Keratinocyte (primary cell): Measurements from ENCODE around the gene CNTLN. TPM values are rescaled to one million over a fixed set of nuclear protein-coding genes. Genes with fewer than 3 reads are reported as not detected.
"Not testable (repeated sequence)": the region's sequence is repeated elsewhere in the genome, so short reads cannot be mapped to it uniquely, and the experiment has no call there.

Experiments used
- DNase-seq: peaks from one replicate; pipeline ENCODE4 v3.0.0-alpha.2; 2011; ENCODE audit warnings: low read depth, missing footprints, low spot score
- FAIRE-seq: peaks from 2 replicates; lab custom pipeline; 2011; peaks lifted over from hg19 to GRCh38; lab: Jason Lieb, UNC
- H2AFZ ChIP-seq: 2 replicates; pipeline ENCODE4 v1.6.0; 2012; ENCODE audit warnings: low read length, control low read depth, inconsistent platforms; ENCODE audit not compliant: control insufficient read depth
- H3K27ac ChIP-seq: 2 replicates; pipeline ENCODE4 v1.5.1; 2011; ENCODE audit warnings: low read length; ENCODE audit not compliant: control insufficient read depth, insufficient read depth
- H3K27me3 ChIP-seq: 3 replicates; pipeline ENCODE4 v1.6.0; 2011; ENCODE audit warnings: low read length; ENCODE audit not compliant: control insufficient read depth, insufficient read depth; ENCODE audit errors: extremely low read depth
- H3K36me3 ChIP-seq, 2 experiments: 2 replicates in 1 of 2; 3 replicates in 1 of 2; pipeline ENCODE4 v1.5.1; 2011; ENCODE audit warnings: low read length in 2 of 2, mild to moderate bottlenecking in 1 of 2; ENCODE audit not compliant: control insufficient read depth in 2 of 2, insufficient read depth in 2 of 2; ENCODE audit errors: extremely low read depth in 1 of 2
- H3K4me1 ChIP-seq: 3 replicates; pipeline ENCODE4 v1.5.1; 2011; ENCODE audit warnings: low read length; ENCODE audit not compliant: control insufficient read depth, insufficient read depth; ENCODE audit errors: extremely low read depth
- H3K4me2 ChIP-seq: 3 replicates; pipeline ENCODE4 v1.6.0; 2011; ENCODE audit warnings: low read depth, low read length; ENCODE audit not compliant: control insufficient read depth, insufficient read depth; ENCODE audit errors: extremely low read depth
- H3K4me3 ChIP-seq, 3 experiments: fragments of 200-600 bp in 1 of 3; sonication (generic) in 1 of 3; 2 replicates in 2 of 3; 3 replicates in 1 of 3; pipeline ENCODE4 v1.5.1; 2011 to 2016; ENCODE audit warnings: low read length in 3 of 3, mild to moderate bottlenecking in 3 of 3, control low read depth in 2 of 3, inconsistent platforms in 1 of 3, low read depth in 1 of 3, mixed read lengths in 1 of 3, mixed run types in 1 of 3, moderate library complexity in 1 of 3; ENCODE audit not compliant: control insufficient read depth in 2 of 3, insufficient read depth in 2 of 3; ENCODE audit errors: extremely low read depth in 1 of 3
- H3K79me2 ChIP-seq: 2 replicates; pipeline ENCODE4 v1.6.0; 2012; ENCODE audit warnings: low read length; ENCODE audit not compliant: control insufficient read depth, insufficient read depth
- H3K9ac ChIP-seq: 3 replicates; pipeline ENCODE4 v1.6.0; 2011; ENCODE audit warnings: low read length; ENCODE audit not compliant: control insufficient read depth, insufficient read depth; ENCODE audit errors: extremely low read depth
- H3K9me1 ChIP-seq: 3 replicates; pipeline ENCODE4 v1.6.0; 2011; ENCODE audit warnings: low read length; ENCODE audit not compliant: control insufficient read depth, insufficient read depth; ENCODE audit errors: extremely low read depth
- H3K9me3 ChIP-seq: 2 replicates; pipeline ENCODE4 v1.5.1; 2012; ENCODE audit warnings: low read depth, low read length; ENCODE audit not compliant: control insufficient read depth
- H4K20me1 ChIP-seq: 3 replicates; pipeline ENCODE4 v1.6.0; 2011; ENCODE audit warnings: low read length; ENCODE audit not compliant: control insufficient read depth, insufficient read depth; ENCODE audit errors: extremely low read depth
- EZH2 ChIP-seq: IDR thresholded peaks from one replicate; pipeline ENCODE4 v1.6.1; 2012; ENCODE audit warnings: inconsistent platforms, mild to moderate bottlenecking, low read length, moderate library complexity
- dilution Hi-C: fragments of 300-500 bp; cut with MboI; formaldehyde crosslinking; loops from one replicate; pipeline ENCODE4 v1.7.0; 2020; ENCODE audit warnings: low sequenced_read_pairs; ENCODE audit not compliant: extremely low pct_ligation_motif_present
- polyA plus RNA-seq, 5 experiments: library from polyadenylated mRNA; depleted of rRNA in 3 of 5; stranded (reverse) in 3 of 5; stranded (forward) in 1 of 5; unstranded in 1 of 5; fragments of >200 nt; gene quantifications; 1 replicate in 1 of 5; 2 replicates in 3 of 5; 3 replicates in 1 of 5; pipeline versions ENCODE4 v1.2.1 to v1.2.3, GENCODE V29; 2011 to 2012; ENCODE audit warnings: missing spikeins in 2 of 5, low read depth in 1 of 5, low replicate concordance in 1 of 5
- TF ChIP-seq, protein P1 (sequence below), 3 experiments: IDR thresholded peaks in 1 of 3; conservative IDR thresholded peaks in 1 of 3; optimal IDR thresholded peaks in 1 of 3; 2 replicates in 2 of 3; 3 replicates in 1 of 3; pipeline versions ENCODE3 to v1.5.1; 2011; ENCODE audit warnings: low read length in 3 of 3, mild to moderate bottlenecking in 3 of 3, moderate library complexity in 2 of 3, control low read depth in 1 of 3, inconsistent platforms in 1 of 3; ENCODE audit not compliant: insufficient read depth in 2 of 3; ENCODE audit errors: extremely low read depth in 1 of 3

The CNTLN gene
- polyA plus RNA-seq, 1 donor (not counting 4 experiments of a cell fraction or from before 2014, with no cell fraction given) = 2.4 TPM

GRCh38 chr9:17437813-17438212 is 303.0 kb downstream of the CNTLN start:
- TF ChIP-seq EZH2 = no peak
- TF ChIP-seq, protein P1, sequence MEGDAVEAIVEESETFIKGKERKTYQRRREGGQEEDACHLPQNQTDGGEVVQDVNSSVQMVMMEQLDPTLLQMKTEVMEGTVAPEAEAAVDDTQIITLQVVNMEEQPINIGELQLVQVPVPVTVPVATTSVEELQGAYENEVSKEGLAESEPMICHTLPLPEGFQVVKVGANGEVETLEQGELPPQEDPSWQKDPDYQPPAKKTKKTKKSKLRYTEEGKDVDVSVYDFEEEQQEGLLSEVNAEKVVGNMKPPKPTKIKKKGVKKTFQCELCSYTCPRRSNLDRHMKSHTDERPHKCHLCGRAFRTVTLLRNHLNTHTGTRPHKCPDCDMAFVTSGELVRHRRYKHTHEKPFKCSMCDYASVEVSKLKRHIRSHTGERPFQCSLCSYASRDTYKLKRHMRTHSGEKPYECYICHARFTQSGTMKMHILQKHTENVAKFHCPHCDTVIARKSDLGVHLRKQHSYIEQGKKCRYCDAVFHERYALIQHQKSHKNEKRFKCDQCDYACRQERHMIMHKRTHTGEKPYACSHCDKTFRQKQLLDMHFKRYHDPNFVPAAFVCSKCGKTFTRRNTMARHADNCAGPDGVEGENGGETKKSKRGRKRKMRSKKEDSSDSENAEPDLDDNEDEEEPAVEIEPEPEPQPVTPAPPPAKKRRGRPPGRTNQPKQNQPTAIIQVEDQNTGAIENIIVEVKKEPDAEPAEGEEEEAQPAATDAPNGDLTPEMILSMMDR (optimal IDR thresholded peaks at IDR 0.05 in 1 of 3, IDR thresholded peaks at IDR 0.05 in 1 of 3, conservative IDR thresholded peaks at IDR 0.05 in 1 of 3; ENCODE audit: extremely low read depth in 1 of 3, insufficient read depth in 2 of 3, low read length in 3 of 3) = no peak
- Histone ChIP-seq H3K36me3 (no peaks in the 10 kb centered on the region), H3K4me2 (no peak overlapping the region), H3K27ac (no peak overlapping the region), H3K9me1 (no peaks in the 10 kb centered on the region), H3K79me2 (no peaks in the 10 kb centered on the region), H4K20me1 (no peaks in the 10 kb centered on the region), H3K9ac (no peak overlapping the region), H3K4me1 (no peaks in the 10 kb centered on the region), H3K4me3 (no peak overlapping the region), H3K9me3 (no peaks in the 10 kb centered on the region), H2AFZ (no peak overlapping the region), H3K27me3 (no peaks in the 10 kb centered on the region)
- DNase-seq (no peak), FAIRE-seq (no peak)
- dilution Hi-C loops = no loop called here

- H3K9me3 ChIP-seq, H3K4me3 ChIP-seq, H3K36me3 ChIP-seq, H3K27me3 ChIP-seq, H3K4me2 ChIP-seq, DNase-seq, dilution Hi-C loops, H3K79me2 ChIP-seq, H3K9ac ChIP-seq, H3K4me1 ChIP-seq, H4K20me1 ChIP-seq, H3K27ac ChIP-seq, FAIRE-seq, H2AFZ ChIP-seq, H3K9me1 ChIP-seq: not testable (repeated sequence)
Measured at GRCh38 chr9:17445126-17445525, 310.3 kb downstream of the CNTLN start.

DNA sequence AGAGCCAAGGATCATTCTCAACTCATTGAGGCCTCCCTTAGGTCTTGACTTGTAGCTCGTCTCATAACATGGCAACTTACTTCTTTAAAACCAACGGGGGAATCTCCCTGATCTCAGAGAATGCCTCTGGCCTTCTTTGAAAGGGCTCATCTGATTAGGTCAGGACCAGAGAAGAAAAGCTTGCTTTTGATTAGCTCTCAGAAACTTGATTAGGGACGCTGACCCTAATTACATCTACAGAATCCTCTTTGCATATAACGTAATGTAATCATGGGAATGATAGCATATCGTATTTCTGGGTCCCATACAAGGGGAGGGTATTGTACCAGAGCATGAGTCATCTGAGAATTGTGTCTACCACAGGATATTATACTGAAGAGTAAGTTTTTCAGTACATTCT is 318.9 kb downstream of the CNTLN start:
- Histone ChIP-seq H4K20me1 (no peaks in the 10 kb centered on the region), H3K36me3 (no peaks in the 10 kb centered on the region), H3K79me2 (no peaks in the 10 kb centered on the region), H3K9ac (no peak overlapping the region), H3K4me1 (no peaks in the 10 kb centered on the region), H3K27me3 (no peaks in the 10 kb centered on the region), H2AFZ (no peak overlapping the region), H3K4me2 (no peak overlapping the region), H3K27ac (no peak overlapping the region), H3K4me3 (no peak overlapping the region), H3K9me1 (no peaks in the 10 kb centered on the region), H3K9me3 (no peaks in the 10 kb centered on the region)
- DNase-seq (no peak), FAIRE-seq (no peak)
- TF ChIP-seq, protein P1 (optimal IDR thresholded peaks at IDR 0.05 in 1 of 3, IDR thresholded peaks at IDR 0.05 in 1 of 3, conservative IDR thresholded peaks at IDR 0.05 in 1 of 3; ENCODE audit: extremely low read depth in 1 of 3, insufficient read depth in 2 of 3, low read length in 3 of 3) = no peak
- no peak for TF ChIP-seq EZH2
- dilution Hi-C loops = loop anchor here (25.0 kb wide), 1 partner anchor 241 kb away; no protein-coding TSS in a partner anchor
